Activated naive CD8-positive, alpha-beta T cell treated with anti-CD3 and anti-CD28 coated beads, Interleukin-2, amount 50 U/mL, for 16 hours (primary cell): ENCODE results near the gene AHRR.
"Not testable (repeated sequence)": the region's sequence is repeated elsewhere in the genome, so short reads cannot be mapped to it uniquely, and the experiment has no call there.

Experiments used
- DNase-seq: peaks from one replicate; pipeline ENCODE4 v3.0.0-alpha.2; 2020; ENCODE audit warnings: low read depth, low spot score

Gene AHRR

DNA sequence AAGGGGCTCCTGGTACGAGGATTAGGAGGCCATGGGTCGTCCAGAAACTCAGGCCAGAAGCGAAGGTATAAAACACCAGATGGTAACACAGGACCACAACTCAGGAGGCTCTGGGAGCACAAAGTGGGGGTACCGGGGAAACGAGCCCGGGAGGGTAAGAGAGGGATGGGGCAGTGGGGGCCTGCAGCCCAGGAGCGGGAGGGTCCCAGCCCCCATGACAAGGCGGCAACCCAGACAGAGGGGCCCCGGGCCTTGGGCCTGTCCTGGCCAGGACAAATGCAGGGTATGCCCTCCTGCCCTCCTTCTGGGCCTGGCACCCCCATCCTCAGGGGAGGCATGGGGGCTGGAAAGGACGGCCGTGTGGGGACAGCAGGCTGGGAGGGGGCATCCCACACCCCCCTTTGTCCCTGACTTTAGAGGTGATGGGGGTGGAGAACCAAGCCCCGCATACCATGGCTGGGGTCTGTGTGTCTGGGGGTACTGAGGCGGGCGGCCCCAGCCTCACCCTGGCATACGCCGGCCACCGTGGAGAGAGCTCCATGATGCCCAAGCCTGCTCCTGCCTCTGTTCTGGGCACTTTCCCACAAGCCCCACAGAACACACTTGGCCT is 74.5 kb downstream of the AHRR start:
- DNase-seq = no peak

- no peak for DNase-seq
Observed at GRCh38 chr5:396531-396961, 75.0 kb downstream of the AHRR start.

- not testable (repeated sequence) for DNase-seq
Observed at GRCh38 chr5:398141-398474, 76.6 kb downstream of the AHRR start.

GRCh38 chr5:398475-399295 is 77.2 kb downstream of the AHRR start:
- no peak for DNase-seq

- peak; percentile 60 for DNase-seq
Observed at GRCh38 chr5:399296-400281, 78.1 kb downstream of the AHRR start.

DNA sequence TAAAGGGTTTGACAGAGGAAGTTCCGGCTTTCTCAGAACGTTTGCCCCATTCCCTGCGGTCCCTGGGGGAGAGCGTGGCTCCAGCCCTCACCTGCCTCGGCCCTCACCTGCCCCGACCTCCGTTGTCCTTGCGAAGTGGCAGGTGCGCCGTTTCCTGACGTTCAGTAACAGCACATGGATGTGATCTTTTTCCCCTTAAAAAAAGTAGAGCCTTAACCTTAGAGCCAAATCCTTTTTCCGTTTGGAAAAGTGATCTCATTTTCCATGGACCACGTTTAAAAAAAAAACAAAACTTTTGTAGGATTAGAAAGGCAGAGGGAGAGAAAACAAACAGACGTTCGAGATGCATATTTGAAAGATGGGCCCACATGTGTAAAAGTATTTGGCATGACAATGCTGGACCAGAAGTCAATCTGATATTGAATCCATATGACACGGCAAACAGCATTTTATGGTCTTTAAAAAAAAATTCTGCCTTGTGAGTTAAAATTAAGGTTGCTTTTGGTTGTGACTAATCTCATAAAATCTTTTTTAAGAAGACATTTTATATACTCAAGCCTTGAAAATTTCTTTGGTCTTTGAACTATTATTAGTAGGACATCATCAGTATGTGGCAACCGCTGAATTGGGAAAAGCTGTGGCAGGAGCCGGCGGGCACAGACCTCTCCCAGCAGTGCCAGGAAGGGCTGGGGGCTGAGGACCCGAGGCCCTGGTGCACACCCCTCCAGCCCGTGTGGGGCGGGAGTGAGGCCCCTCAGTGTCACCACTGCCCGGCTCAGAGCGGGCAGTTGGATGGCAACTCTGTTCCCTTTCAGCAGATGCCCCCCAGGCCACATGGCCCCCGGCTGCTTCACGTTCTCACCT is 79.0 kb downstream of the AHRR start:
- no peak for DNase-seq

- no peak for DNase-seq
Observed at GRCh38 chr5:401146-402034, 79.9 kb downstream of the AHRR start.

GRCh38 chr5:402219-402614 is 80.7 kb downstream of the AHRR start:
- DNase-seq = not testable (repeated sequence)

DNA sequence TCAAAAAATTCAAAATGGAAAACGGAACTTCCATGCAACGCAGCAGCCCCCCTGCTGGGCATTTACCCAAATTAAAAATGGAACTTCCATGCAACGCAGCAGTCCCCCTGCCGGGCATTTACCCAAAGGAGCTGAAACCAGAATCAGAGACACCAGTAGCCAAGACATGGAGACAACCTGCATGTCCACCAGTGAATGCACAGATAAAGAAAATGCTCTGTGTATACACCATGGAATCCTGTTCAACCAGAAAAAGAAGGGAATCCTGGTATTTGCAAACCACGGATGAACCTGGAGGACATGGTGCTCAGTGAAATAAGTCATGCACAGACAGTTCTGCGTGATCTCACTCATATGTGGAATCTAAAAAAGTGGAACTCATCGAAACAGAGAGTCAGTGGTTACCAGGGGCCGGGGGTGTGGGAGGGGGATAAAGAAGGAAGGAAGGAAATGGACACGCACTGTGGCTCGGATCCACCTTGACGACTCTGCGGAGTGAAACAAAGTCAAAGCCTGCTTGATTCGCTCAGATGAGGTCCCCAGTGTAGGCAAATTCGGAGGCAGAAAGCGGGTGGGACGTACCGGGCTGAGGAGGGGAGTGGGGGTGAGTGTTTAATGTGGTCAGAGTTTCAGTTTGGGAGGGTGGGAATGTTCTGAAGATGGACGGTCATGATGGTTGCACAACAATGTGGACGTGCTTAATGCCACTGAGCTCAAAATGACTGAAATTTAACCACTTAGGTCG is 81.3 kb downstream of the AHRR start:
- no peak for DNase-seq

DNA sequence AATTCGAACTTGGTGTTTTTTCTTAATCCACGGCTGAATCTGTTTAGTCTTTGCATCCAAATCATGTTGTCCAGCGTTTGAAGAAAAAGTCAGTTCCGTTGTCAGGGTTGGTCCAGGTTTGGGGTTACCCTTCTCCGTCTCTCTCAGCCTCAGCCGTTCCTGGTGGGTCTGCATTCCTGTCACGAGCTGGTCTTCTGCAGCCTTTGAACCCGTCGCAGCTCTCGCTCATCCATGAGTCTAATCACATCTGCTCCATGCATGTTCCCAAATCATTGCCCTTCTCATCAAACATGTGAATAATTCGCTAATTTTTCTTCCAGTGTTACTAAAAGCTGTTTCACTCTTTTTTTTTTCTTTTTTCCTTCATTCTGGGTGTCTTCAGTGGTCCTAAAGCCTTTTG is 82.5 kb downstream of the AHRR start:
- no peak for DNase-seq

GRCh38 chr5:404666-405241 is 83.2 kb downstream of the AHRR start:
- no peak for DNase-seq

GRCh38 chr5:405421-405820 is 83.9 kb downstream of the AHRR start:
- no peak for DNase-seq

DNA sequence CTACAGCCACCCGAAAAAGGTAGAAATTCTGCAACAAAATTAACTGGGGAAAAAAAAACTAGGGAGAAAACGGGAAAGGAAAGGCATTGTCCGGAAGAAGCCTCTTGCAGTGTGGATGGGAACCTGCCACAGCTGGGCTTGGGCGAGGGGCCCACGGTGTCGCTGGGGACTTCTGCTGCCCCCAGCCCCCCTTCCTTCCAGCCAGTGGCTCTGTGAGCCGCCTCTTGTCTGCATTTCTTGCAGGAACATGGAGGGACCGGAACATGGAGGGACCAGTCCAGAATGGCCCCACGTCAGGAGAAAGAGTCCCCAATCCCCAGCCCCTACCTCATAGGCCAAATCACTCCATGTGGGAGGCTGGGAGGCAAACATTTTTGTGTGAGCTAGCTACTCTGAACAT is 84.5 kb downstream of the AHRR start:
- no peak for DNase-seq

DNA sequence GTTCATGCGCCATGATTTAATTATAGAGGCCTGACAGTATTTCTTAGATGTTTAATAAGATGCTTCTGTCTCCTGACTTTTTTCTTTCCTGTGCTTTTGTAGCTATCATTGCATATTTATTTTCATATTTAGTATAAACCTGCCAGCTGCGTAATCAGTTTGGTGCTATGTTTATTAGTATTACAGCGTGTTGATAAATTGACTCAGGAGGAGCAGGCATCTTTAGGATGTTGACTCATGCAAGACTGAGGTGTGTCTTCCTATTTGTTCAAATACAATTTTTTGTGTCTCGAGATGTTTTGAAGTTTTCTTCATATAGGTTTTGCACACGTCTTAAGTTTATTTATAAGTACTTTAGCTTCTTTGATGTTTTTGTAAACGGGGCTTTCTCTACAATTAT is 85.5 kb downstream of the AHRR start:
- no peak for DNase-seq

DNA sequence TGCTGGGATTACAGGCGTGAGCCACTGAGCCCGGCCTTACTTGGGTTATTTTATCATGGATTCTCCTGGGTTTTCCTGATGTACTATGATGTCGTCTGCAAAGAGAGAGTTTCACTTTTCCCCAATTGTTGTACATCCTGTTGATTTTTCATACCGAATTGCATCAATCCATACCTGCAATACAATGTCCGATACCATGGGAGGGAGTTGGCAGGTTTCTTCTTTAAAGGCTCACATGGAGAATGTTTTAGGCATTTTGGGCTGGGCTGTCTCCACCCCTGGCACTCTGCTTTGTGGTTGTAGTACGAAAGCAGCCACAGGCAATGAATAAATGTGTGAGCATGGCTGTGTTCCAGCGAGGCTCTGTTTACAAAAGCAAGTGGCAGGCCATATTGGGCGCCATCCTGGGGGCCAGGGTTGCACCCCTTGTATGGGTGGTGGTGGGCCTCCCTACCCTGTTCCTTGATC is 86.3 kb downstream of the AHRR start:
- DNase-seq = no peak

DNA sequence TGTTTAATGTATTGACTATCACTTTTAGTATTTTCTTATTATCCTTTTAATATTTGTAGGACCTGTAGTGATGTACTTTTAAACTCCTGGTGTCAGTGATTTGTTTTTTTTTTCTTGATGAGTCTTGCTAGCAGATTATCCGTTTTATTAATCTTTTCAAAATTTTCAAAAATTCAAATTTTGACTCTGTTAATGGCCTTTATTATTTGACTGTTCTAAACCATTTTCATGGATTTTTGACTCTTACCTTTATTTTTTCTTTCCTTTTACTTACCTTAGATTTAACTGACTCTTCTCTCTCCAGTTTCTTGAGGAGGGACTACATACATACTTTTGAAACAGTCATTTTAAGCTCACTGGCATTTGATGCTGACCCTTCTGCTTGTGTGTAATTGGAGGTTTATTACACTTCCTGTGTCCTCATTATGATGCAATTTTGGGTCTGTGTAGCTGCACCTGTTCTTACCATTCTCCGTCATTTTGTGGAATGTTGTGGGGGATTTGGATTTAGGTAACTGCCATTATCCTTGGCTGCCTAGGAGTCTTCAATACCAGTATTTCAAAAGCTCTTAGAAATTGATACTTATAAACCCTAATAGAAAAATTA is 89.5 kb downstream of the AHRR start:
- DNase-seq = no peak

- no peak for DNase-seq
Observed at GRCh38 chr5:411728-412127, 90.2 kb downstream of the AHRR start.
